ENCODE results near the gene ITPRID2. TPM values are rescaled to one million over a fixed set of nuclear protein-coding genes. Genes with fewer than 3 reads are reported as not detected.

ITPRID2 gene
- total RNA-seq, 1 experiment from 2014 or later = 419 TPM

- H3K4me1 ChIP-seq (replicated peaks; ENCODE audit: insufficient read depth) = peaks cover 35% of the 10 kb centered on the region
- no peak overlapping the region for H3K4me2 ChIP-seq
- no peak for TF ChIP-seq EZH2 (IDR thresholded peaks at IDR 0.05; ENCODE audit: low read depth)
- no peak for TF ChIP-seq CTCF (conservative IDR thresholded peaks at IDR 0.05)
- POLR2A ChIA-PET (ENCODE audit: unreplicated experiment) = interaction anchor here (0.7 kb wide), 1 partner anchor 51 kb away, joined by 23 read pairs; no protein-coding TSS in a partner anchor
- no peak overlapping the region for H3K4me3 ChIP-seq
- no peaks in the 10 kb centered on the region; the same call in 1 of the 2 replicates for H3K9me2 ChIP-seq (ENCODE audit: insufficient read depth)
- CTCF ChIA-PET = no interaction called here
- intact Hi-C loops (cut with micrococcal nuclease; ENCODE audit: unreplicated experiment) = no loop called here
- H3K36me3 ChIP-seq (ENCODE audit: low read depth) = no peaks in the 10 kb centered on the region
- no peaks in the 10 kb centered on the region for H3K79me2 ChIP-seq (ENCODE audit: low read depth)
- DNase-seq = no peak
- peaks cover 15% of the 10 kb centered on the region; the same call in 1 of the 2 replicates for H3K9me3 ChIP-seq (ENCODE audit: insufficient read depth, low read depth)
- H4K20me1 ChIP-seq (ENCODE audit: insufficient read depth) = no peaks in the 10 kb centered on the region
- no peak overlapping the region for H3K27ac ChIP-seq
- no peaks in the 10 kb centered on the region for H3K27me3 ChIP-seq (ENCODE audit: insufficient read depth, low read depth)
- no peak overlapping the region for H2AFZ ChIP-seq
- peaks cover 14% of the 10 kb centered on the region for H3F3A ChIP-seq (ENCODE audit: insufficient read depth, low read depth)
- no TSS peak for BruUV-seq (replicated peaks)
Measured at GRCh38 chr2:181949047-181949446, 57.5 kb downstream of the ITPRID2 start.

- Histone ChIP-seq H2AFZ (peak overlapping the region; percentile 20; the same call in 1 of the 2 replicates), H3K27me3 (ENCODE audit: insufficient read depth, low read depth) (no peaks in the 10 kb centered on the region), H3K27ac (no peak overlapping the region), H3K9me2 (ENCODE audit: insufficient read depth) (no peaks in the 10 kb centered on the region; the same call in 1 of the 2 replicates), H3K9me3 (ENCODE audit: insufficient read depth, low read depth) (peaks cover 13% of the 10 kb centered on the region), H3K4me1 (replicated peaks; ENCODE audit: insufficient read depth) (peaks cover 26% of the 10 kb centered on the region), H3K4me2 (no peak overlapping the region), H3K79me2 (ENCODE audit: low read depth) (no peaks in the 10 kb centered on the region), H4K20me1 (ENCODE audit: insufficient read depth) (no peaks in the 10 kb centered on the region), H3K4me3 (no peak overlapping the region), H3K36me3 (ENCODE audit: low read depth) (no peaks in the 10 kb centered on the region), H3F3A (ENCODE audit: insufficient read depth, low read depth) (peaks cover 5% of the 10 kb centered on the region)
- BruUV-seq (replicated peaks) = no TSS peak
- ChIA-PET POLR2A (ENCODE audit: unreplicated experiment) (no interaction called here), CTCF (no interaction called here)
- intact Hi-C loops (cut with micrococcal nuclease; ENCODE audit: unreplicated experiment) = loop anchor here (10.0 kb wide), 1 partner anchor 1208 kb away; no protein-coding TSS in a partner anchor
- TF ChIP-seq CTCF (conservative IDR thresholded peaks at IDR 0.05) = no peak
- no peak for TF ChIP-seq EZH2 (IDR thresholded peaks at IDR 0.05; ENCODE audit: low read depth)
- no peak for DNase-seq
Measured at GRCh38 chr2:181952404-181953226, 61.1 kb downstream of the ITPRID2 start.

- Histone ChIP-seq H3K36me3 (ENCODE audit: low read depth) (no peaks in the 10 kb centered on the region), H3K4me1 (replicated peaks; ENCODE audit: insufficient read depth) (peaks cover 18% of the 10 kb centered on the region), H3F3A (ENCODE audit: insufficient read depth, low read depth) (peaks cover 5% of the 10 kb centered on the region; the same call in 1 of the 2 replicates), H3K4me2 (no peak overlapping the region), H2AFZ (peak overlapping the region; percentile 5; the same call in 1 of the 2 replicates), H3K27me3 (ENCODE audit: insufficient read depth, low read depth) (no peaks in the 10 kb centered on the region), H3K79me2 (ENCODE audit: low read depth) (no peaks in the 10 kb centered on the region), H3K9me3 (ENCODE audit: insufficient read depth, low read depth) (peaks cover 10% of the 10 kb centered on the region), H3K27ac (no peak overlapping the region), H4K20me1 (ENCODE audit: insufficient read depth) (no peaks in the 10 kb centered on the region), H3K4me3 (no peak overlapping the region), H3K9me2 (ENCODE audit: insufficient read depth) (no peaks in the 10 kb centered on the region; the same call in 1 of the 2 replicates)
- DNase-seq = peak in 1 of 2 experiments; percentile 80
- CTCF ChIA-PET = interaction anchor here (0.5 to 1.1 kb wide), 14 partner anchors 10 to 1084 kb away, joined by 3 to 15 read pairs (median 4); partner anchors contain the start of gene NCKAP1
- TF ChIP-seq CTCF (conservative IDR thresholded peaks at IDR 0.05) (peak; percentile 69), EZH2 (IDR thresholded peaks at IDR 0.05; ENCODE audit: low read depth) (no peak)
- intact Hi-C loops (cut with micrococcal nuclease; ENCODE audit: unreplicated experiment) = loop anchor here (1.0 to 10.0 kb wide), 7 partner anchors 37 to 1209 kb away; no protein-coding TSS in a partner anchor
- BruUV-seq (replicated peaks) = no TSS peak
- POLR2A ChIA-PET (ENCODE audit: unreplicated experiment) = interaction anchor here (0.6 kb wide), 2 partner anchors 37 to 169 kb away, joined by 3 to 7 read pairs; no protein-coding TSS in a partner anchor
Measured at GRCh38 chr2:181953881-181954537, 62.5 kb downstream of the ITPRID2 start.

All from PC-9 (cell line).